Testis (tissue), 2 donors: Measurements from ENCODE around the gene CHD5.

Source experiments
- POLR2A ChIP-seq: fragments of 450-650 bp; IDR thresholded peaks from one replicate; pipeline ENCODE4 v1.6.1; 2017; ENCODE audit warnings: antibody characterized with exemption, mild to moderate bottlenecking, moderate library complexity
- TF ChIP-seq, protein P1 (sequence below), 3 experiments: fragments of 450-650 bp in 2 of 3; fragments of 200-600 bp in 1 of 3; sonication (generic) in 1 of 3; IDR thresholded peaks; one replicate each; pipeline ENCODE4 v1.5.1; 2016 to 2019; ENCODE audit warnings: antibody characterized with exemption in 3 of 3, mild to moderate bottlenecking in 2 of 3, moderate library complexity in 1 of 3

DNA sequence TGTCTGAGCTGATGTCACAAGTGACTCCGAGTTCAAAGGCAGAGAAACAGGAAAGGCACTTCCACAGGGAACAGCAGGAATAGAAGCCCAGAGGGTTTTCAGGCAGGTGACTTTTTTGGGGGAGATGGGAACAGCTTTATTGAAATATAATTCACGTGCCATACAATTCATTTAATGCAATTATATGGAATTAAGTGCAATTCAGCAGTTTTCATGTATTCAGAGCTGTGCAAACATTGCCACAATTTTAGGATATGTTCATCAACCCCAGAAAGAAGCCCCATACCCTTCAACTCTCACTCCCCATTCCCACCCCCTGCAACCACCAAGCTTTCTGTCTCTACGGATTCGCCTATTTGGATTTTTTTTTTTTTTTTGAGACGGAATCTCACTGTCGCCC is 117.5 kb downstream of the CHD5 start:
- TF ChIP-seq, protein P1, sequence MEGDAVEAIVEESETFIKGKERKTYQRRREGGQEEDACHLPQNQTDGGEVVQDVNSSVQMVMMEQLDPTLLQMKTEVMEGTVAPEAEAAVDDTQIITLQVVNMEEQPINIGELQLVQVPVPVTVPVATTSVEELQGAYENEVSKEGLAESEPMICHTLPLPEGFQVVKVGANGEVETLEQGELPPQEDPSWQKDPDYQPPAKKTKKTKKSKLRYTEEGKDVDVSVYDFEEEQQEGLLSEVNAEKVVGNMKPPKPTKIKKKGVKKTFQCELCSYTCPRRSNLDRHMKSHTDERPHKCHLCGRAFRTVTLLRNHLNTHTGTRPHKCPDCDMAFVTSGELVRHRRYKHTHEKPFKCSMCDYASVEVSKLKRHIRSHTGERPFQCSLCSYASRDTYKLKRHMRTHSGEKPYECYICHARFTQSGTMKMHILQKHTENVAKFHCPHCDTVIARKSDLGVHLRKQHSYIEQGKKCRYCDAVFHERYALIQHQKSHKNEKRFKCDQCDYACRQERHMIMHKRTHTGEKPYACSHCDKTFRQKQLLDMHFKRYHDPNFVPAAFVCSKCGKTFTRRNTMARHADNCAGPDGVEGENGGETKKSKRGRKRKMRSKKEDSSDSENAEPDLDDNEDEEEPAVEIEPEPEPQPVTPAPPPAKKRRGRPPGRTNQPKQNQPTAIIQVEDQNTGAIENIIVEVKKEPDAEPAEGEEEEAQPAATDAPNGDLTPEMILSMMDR (IDR thresholded peaks at IDR 0.05) = no peak
- no peak for TF ChIP-seq POLR2A
